ENCODE measurements around the gene THSD1. TPM values are rescaled to one million over a fixed set of nuclear protein-coding genes. Genes with fewer than 3 reads are reported as not detected.
"Not testable (repeated sequence)": the region's sequence is repeated elsewhere in the genome, so short reads cannot be mapped to it uniquely, and the experiment has no call there.

Gene THSD1
- total RNA-seq, 1 experiment from 2014 or later, result 47.5 TPM

DNA sequence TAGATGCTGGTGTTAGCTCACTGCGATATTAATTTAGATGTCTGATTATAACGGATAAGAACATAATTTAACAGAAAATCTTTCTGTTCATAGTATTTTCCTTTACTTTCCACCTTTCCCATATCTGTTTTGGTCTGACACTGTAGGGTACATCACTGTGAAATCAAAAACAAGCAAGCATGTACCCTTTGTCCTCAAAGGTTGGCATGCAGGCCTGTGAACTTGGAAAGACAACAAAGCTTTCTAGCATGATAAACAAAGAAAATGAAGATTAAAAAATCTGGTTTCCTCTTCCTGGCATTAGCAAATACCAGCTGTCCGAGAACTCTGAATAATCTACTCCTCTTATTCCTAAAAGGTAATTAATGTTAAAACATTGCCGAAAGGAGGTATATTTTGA lies 31.6 kb downstream of the THSD1 start:
- in situ Hi-C loops (cut with HindIII; ENCODE audit: low pct_unique_long_range_greater_than_20kb, low sequenced_read_pairs), result no loop called here
- DNase-seq (ENCODE audit: low read depth), result no peak

DNA sequence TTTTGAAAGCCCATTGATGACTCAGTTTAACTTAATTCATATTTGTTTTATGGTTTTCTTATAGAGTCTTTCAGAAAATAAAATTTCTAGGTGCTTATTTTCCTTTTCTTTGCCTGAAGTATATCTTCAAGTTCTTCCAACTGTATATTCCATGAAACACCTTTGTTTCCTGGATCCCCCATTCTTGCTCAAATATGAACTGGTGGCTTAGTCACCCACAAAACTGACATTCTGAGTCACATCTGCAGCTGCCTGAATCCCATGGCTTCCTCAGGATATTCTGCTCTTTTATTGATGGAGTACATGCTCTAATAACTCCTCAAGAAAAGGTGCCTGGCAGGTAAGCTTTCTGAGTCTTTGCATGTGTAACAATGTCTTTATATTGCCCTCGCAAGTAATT lies 32.7 kb downstream of the THSD1 start:
- DNase-seq (ENCODE audit: low read depth); in situ Hi-C loops (cut with HindIII; ENCODE audit: low pct_unique_long_range_greater_than_20kb, low sequenced_read_pairs): not testable (repeated sequence)

DNA sequence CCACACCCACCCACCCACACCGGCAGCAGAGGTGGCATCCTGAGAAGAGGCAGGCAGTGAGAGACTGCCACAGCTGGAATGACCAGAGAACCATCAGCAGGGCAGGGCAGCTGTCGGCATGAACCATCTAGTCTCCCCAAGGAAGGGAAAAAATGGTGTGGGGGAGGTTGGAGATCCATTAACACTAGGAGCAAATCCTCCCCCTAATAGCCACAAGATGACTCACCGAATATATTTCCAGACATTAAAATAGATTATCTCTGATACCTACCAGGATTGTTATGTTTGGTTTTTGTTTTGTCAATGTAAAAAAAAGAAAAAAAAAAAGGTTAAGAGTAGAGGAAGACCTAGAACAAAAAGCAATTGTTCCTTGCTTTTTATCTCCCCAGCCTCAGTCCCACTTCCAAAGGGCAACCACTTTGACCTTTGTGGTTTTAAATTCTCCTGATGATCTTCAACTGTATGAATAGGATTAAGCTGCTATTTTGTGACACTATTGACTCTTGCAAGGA lies 34.2 kb downstream of the THSD1 start:
- in situ Hi-C loops (cut with HindIII; ENCODE audit: low pct_unique_long_range_greater_than_20kb, low sequenced_read_pairs), result no loop called here
- DNase-seq (ENCODE audit: low read depth), result peak; percentile 84

DNA sequence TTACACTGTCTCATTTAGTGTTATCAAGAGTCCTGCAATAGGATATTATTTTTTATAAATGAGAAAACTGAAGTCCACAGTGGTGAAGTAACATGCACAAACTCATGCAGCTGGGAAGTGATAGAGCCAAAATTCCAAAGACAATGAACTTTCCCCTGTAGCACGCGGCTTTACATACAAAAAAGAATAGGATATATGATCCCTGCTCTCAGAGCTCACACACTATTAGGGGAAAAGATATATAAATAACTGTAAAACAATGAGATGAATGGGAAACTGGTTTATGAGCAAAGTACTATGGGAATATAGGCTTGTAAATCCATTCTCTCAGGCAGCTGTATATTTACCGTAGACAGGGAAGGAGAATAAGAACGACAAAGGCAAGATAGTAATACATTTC lies 39.7 kb downstream of the THSD1 start:
- in situ Hi-C loops (cut with HindIII; ENCODE audit: low pct_unique_long_range_greater_than_20kb, low sequenced_read_pairs), result no loop called here
- no peak for DNase-seq (ENCODE audit: low read depth)

DNA sequence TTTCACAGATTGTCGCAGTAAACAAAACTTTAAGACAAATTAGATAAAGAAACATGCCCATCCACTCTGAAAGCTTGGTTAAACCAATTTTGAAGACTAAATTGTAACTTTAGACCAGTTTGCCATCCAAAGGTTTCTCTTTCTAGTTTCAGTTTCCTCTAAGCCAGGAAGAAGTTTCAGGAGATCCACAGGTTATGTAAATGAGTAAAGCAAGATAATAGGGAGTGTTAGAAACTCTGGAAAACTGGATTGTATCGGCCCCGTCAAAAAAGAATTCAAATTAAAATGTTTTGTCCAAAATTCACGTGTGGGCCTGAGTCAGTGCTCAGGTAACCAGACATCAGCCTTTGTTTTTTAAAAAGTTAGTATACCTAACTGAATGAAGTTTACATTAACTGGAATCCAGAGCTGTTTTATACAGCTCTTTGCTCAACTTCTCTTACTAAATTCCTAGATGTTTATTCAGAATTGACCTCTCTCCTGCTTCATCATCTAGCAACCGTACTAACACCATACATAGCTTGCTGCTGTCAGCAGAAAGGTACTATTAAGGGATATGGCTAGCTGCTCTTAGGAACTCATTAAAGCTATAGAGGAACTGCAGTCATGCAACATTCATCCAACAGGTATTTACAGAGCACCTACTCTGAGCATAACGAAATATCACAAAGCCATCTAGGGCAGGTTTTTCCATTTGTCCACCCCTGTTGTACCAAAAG lies 43.6 kb downstream of the THSD1 start:
- in situ Hi-C loops (cut with HindIII; ENCODE audit: low pct_unique_long_range_greater_than_20kb, low sequenced_read_pairs); DNase-seq (ENCODE audit: low read depth): not testable (repeated sequence)

DNA sequence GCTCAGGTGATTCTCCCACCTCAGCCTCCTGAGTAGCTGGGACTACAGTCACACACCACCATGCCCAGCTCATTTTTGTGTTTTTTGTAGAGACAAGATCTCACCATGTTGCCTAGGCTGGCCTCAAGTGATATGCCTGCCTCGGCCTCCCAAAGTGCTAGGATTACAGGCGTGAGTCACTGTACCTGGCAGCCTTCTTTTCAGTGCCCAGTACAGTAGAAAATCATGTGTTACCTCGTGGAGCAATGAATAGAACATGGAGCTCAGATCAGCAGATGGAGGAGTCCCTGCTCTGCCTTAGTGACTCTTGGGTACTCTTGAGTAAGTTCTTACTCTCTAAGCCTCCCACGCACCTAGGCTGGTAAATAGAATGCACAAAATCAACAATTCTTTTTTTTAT lies 44.7 kb downstream of the THSD1 start:
- DNase-seq (ENCODE audit: low read depth), result no peak
- in situ Hi-C loops (cut with HindIII; ENCODE audit: low pct_unique_long_range_greater_than_20kb, low sequenced_read_pairs), result no loop called here

DNA sequence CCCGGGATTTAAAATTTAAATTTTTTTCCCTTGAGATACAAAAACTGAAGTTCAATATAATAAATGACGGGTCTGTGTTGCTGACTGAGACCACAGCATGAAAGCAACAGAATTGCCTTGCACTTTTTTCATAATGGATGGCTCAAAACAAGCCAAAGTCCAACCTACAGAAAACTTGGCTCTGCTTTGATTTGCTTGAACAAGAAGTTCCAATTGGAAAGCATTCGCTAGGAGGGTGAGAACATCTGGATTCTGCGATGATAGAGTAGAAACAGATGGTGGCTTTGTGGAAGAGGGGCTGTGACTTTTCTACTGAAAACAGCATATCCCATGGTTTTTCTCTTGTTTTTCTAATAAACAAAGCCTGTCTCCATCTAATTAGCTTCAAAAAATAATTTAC lies 46.4 kb downstream of the THSD1 start:
- no peak for DNase-seq (ENCODE audit: low read depth)
- in situ Hi-C loops (cut with HindIII; ENCODE audit: low pct_unique_long_range_greater_than_20kb, low sequenced_read_pairs), result no loop called here

DNA sequence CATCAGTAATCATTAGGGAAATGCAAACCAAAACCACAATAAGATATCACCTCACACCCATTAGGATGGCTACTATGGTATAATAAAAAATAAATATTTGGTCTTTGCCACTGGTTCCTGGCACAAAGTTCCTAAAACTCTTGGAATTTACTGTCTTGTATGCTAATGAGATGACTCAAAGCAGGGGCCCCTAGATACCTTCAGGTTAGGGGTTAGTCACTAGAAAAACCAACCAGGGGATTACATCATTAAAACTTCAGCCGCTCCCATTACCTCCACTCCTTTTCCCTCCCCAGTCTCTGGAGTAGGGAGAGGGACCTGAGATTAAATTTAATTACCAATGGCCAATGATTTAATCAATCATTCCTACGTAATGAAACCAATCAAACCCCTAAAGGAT lies 49.6 kb downstream of the THSD1 start:
- peak; percentile 79 for DNase-seq (ENCODE audit: low read depth)
- in situ Hi-C loops (cut with HindIII; ENCODE audit: low pct_unique_long_range_greater_than_20kb, low sequenced_read_pairs), result no loop called here

DNA sequence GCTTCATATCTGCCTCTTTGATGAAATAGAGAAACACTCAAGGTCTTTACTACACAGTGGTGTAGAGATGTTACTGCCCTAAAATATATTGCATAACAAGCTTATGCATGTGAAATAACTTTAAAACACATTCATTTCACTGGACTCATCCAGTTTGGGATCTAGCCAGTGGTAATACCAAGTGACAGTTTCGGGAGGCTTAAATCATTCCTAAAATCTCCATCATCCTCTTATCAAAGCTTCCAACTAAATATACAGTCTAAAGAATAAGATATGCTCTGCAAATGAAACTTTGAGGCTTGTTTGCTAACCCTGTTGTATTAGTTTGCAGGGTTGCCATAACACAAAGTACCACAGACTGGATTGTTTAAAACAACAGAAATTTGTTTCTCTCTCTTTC lies 52.8 kb downstream of the THSD1 start:
- no peak for DNase-seq (ENCODE audit: low read depth)
- in situ Hi-C loops (cut with HindIII; ENCODE audit: low pct_unique_long_range_greater_than_20kb, low sequenced_read_pairs), result no loop called here

DNA sequence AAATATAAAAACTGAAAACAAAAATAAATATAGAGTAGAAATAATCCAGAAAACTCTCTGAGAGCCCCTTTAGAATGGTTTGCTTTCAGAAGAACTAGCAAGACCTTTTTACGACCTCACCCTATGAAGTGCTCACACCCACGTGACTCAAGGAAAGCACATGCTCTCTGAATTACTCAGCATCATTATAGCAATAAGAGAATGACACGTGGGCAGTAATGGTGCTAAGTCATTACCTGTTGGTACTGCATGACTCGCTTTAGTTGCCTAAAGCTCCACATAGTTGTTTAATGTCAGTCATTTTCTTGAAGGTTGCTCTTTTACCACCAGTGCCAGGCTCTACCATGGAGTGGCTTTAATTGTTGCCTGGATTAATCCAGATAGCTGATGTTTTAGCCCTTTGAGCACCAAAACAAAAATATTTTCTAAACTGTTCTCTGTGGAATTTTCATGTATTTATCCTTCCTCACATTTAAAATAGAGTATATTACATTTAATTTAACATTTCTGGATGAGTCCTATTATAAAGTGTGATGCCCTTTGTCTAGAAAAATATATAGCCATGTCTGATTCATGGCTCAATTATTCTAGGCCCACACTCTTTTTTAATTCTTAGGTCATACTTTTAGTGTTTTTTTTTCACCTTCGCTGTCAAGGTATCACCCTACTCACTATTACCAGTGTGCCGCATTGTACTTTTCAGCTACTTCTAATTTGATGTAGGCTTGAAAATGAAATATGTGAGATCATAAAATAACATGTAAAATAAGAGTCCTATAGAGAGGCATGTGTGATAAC lies 56.8 kb downstream of the THSD1 start:
- DNase-seq (ENCODE audit: low read depth), result peak; percentile 85
- in situ Hi-C loops (cut with HindIII; ENCODE audit: low pct_unique_long_range_greater_than_20kb, low sequenced_read_pairs), result no loop called here

DNA sequence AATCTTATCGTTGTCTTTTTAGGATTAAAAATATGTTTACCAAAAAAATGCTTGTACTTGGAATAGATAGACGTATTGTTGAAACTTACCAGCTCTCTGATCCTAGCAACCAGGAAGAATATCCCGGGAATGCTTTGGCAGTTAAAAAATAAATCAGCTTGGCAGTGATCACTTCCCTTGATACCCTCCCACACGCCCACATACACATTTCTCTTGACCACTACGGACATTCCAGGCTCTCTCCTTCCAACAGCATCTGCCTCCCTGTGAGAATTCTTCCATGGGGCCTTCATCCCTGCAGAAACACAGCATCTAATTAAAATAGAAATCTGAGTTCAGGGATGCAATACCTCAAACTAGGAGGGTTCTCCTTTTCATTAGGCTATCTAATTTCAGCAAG lies 57.9 kb downstream of the THSD1 start:
- peak; percentile 85 for DNase-seq (ENCODE audit: low read depth)
- in situ Hi-C loops (cut with HindIII; ENCODE audit: low pct_unique_long_range_greater_than_20kb, low sequenced_read_pairs), result no loop called here

DNA sequence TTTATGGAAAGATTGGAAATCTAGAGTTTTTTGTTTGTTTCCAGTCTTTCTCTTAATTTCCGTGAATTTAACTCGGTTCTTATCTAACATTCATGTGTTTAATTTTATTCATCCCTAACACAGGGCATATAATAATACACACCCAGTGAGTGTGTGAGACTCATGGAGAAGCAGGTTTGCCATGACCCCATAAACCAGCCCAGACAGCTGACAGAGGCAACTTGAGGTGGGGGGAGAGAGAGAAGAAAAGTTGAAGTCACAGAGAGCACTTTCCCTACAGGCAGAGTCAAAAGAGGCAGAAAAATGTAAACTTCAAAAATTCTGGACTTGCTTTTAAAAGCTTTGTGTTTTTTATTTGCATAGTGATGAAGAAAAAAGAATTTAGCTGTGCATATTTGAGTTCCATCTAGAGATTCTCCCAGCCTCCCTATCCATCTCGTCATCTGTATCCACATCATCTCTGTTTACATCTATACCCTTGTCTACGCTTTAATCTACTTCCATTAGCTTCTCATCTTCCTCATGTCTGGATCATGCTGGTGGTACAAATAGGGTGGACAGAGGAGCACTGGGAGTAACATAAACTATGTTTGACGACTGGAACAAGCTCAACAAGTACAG lies 60.2 kb downstream of the THSD1 start:
- no peak for DNase-seq (ENCODE audit: low read depth)
- in situ Hi-C loops (cut with HindIII; ENCODE audit: low pct_unique_long_range_greater_than_20kb, low sequenced_read_pairs), result no loop called here

DNA sequence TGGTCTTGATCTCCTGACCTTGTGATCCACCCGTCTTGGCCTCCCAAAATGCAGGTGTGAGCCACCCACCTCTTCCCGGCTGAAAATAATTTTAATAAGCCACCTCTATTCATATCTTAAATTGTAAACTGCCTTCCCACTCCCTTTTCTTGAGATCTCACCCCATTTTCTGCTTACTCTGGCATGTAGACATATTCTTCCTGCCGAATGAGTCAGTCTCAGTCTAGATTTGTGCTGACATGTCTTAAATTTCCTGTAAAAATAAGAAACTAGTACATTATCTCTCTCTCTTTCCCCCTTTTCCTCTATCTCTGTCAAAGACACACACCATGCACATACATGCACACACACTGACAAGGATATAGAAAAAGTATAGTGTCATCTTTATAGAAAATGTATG lies 60.9 kb downstream of the THSD1 start:
- DNase-seq (ENCODE audit: low read depth), result no peak
- in situ Hi-C loops (cut with HindIII; ENCODE audit: low pct_unique_long_range_greater_than_20kb, low sequenced_read_pairs), result no loop called here

DNA sequence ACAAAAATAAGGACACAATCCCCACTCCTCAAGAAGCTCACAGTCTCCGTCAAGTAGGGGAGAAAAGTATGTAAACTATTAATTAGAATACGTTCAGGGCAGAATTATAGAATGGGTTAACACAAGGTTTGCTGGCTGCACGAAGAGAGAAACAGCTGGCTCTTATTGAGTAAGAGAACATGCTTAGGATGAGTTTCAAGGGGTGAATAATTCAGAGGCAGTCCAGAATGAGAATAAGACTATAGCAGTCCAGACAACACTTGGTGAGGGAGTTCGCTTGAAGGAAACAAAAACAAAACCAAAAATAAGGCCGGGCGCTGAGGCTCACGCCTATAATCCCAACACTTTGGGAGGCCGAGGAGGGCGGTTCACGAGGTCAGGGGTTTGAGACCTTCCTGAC lies 61.9 kb downstream of the THSD1 start:
- in situ Hi-C loops (cut with HindIII; ENCODE audit: low pct_unique_long_range_greater_than_20kb, low sequenced_read_pairs), result no loop called here
- DNase-seq (ENCODE audit: low read depth), result no peak

DNA sequence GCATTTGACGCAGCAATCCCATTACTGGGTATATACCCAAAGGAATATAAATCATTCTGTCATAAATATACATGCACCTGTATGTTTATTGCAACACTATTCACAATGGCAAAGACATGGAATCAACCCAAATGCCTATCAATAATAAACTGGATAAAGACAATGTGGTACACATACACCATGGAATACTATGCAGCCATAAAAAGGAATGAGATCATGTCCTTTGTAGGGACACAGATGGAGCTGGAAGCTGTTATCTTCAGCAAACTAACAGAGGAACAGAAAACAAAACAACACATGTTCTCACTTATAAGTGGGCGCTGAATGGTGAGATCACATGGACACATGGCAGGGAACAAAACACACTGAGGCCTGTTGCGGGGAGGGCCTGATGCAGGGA lies 63.8 kb downstream of the THSD1 start:
- in situ Hi-C loops (cut with HindIII; ENCODE audit: low pct_unique_long_range_greater_than_20kb, low sequenced_read_pairs); DNase-seq (ENCODE audit: low read depth): not testable (repeated sequence)

DNA sequence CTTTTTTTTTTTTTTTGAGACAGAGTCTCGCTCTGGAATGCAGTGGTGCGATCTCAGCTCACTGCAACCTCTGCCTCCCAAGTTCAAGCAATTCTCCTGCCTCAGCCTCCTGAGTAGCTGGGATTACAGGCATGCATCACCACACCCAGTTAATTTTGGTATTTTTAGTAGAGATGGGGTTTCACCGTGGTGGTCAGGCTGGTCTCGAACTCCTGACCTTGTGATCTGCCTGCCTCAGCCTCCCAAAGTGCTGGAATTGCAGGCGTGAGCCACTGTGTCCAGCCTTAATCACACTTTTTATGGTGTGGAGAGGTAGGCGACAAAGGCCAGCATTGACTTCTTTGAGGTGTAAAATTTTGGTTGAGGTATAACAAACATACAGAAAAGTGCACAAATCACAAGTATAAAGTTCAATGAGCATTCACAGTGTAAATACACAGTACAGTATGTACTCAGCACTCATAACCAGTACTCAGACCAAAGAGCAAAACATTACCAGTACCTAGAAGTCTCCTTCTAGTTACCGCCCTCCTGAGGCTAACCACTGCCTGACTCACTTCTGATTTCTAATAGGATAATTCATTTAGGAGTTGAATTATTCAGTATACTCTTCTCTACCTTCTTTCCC lies 68.0 kb downstream of the THSD1 start:
- DNase-seq (ENCODE audit: low read depth); in situ Hi-C loops (cut with HindIII; ENCODE audit: low pct_unique_long_range_greater_than_20kb, low sequenced_read_pairs): not testable (repeated sequence)

DNA sequence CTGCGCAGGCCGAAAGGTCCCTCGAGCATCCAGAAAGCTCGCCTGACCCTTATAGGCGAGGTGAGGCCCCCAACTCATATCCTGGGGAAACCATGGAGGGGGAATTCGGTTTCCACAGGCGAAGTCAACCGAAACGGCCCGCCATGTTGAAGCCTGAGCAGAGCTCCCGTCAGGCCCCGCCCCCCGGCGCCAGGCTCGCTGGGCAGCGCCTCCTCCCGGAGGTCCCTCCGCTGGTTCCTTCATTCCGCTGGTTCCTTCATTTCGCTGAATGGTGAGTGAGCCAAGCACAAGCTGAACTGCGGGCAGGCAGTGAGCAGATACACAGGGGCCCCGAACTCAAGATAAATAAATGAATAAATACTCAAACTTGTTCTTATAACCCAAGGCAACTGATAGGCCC lies 71.9 kb downstream of the THSD1 start:
- in situ Hi-C loops (cut with HindIII; ENCODE audit: low pct_unique_long_range_greater_than_20kb, low sequenced_read_pairs); DNase-seq (ENCODE audit: low read depth): not testable (repeated sequence)

DNA sequence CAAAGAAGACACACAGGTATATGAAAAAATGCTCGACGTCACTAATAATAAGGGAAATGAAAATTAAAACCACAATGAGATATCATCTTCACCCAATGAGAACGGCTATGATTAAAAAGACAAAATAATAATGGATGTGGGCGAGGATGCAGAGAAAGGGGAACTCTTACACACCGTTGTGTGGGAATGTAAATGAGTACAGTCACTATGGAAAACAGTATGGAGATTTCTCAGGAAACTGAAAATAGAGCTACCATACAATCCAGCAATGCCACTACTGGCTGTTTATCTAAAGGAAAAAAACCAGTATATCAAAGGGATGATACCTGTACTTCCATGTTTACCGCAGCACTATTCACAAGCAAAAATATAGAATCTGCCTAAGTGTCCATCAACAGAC lies 74.1 kb downstream of the THSD1 start:
- DNase-seq (ENCODE audit: low read depth); in situ Hi-C loops (cut with HindIII; ENCODE audit: low pct_unique_long_range_greater_than_20kb, low sequenced_read_pairs): not testable (repeated sequence)
